H1 (cell line): ENCODE data around the gene PDE4B. TPM values are rescaled to one million over a fixed set of nuclear protein-coding genes. Genes with fewer than 3 reads are reported as not detected.

ENCODE experiments used
- RAD21 ChIP-seq, 2 experiments: IDR thresholded peaks in 1 of 2; conservative IDR thresholded peaks in 1 of 2; 2 replicates each; pipeline ENCODE4 v1.6.1; 2011; ENCODE audit warnings: low read depth in 2 of 2, low read length in 2 of 2, improper control_type of control experiment in 1 of 2, inconsistent platforms in 1 of 2, mild to moderate bottlenecking in 1 of 2, moderate library complexity in 1 of 2
- SUZ12 ChIP-seq: fragments of 200-600 bp; sonication (generic); IDR thresholded peaks from 2 replicates; pipeline ENCODE4 v1.6.1; 2012; ENCODE audit warnings: mild to moderate bottlenecking, inconsistent platforms, low read length, moderate library complexity, mixed read lengths
- polyA plus RNA-seq, 7 experiments: library from polyadenylated mRNA; depleted of rRNA in 3 of 7; stranded (reverse) in 5 of 7; unstranded in 2 of 7; fragments of >200 nt in 5 of 7; fragments of 200-250 nt in 2 of 7; gene quantifications; 1 replicate in 5 of 7; 2 replicates in 1 of 7; 4 replicates in 1 of 7; pipeline versions ENCODE4 v1.2.1 to v1.2.3, GENCODE V29; 2011 to 2013; ENCODE audit warnings: missing spikeins in 2 of 7, mixed read lengths in 2 of 7
- total RNA-seq: library from RNA; stranded (reverse); fragmentation: NEBNext Ultra II Directional; extraction: Animal tissue kit (Norgen Biotek cat#: 25700); gene quantifications from 2 replicates; pipeline ENCODE4 v1.2.1, GENCODE V29; 2021

PDE4B gene
- total and polyA plus RNA-seq, 2 of the 8 experiments (the other 6 are each of a cell fraction or from before 2014, with no cell fraction given), result 5.0 to 15.1 TPM

GRCh38 chr1:66275083-66275482 is 482.4 kb downstream of the PDE4B start (continued):
- TF ChIP-seq RAD21 (IDR thresholded peaks at IDR 0.05 in 1 of 2, conservative IDR thresholded peaks at IDR 0.05 in 1 of 2; ENCODE audit: low read depth in 2 of 2, low read length in 2 of 2) (no peak), SUZ12 (no peak)
- TF ChIP-seq, all 59 proteins: peak for 0
